Adipocyte (in vitro differentiated cells): ENCODE data around the gene KRT85.

ENCODE experiments used
- DNase-seq: peaks from one replicate; pipeline ENCODE4 v3.0.0-alpha.2; 2015; ENCODE audit warnings: low read depth
- H3K27me3 ChIP-seq: replicated peaks from 2 replicates; pipeline ENCODE4 v1.7.0; 2013; ENCODE audit warnings: mild to moderate bottlenecking, low read length, moderate library complexity; ENCODE audit not compliant: control insufficient read depth, insufficient read depth
- H3K36me3 ChIP-seq: 2 replicates; pipeline ENCODE4 v1.7.0; 2013; ENCODE audit warnings: low read length, mild to moderate bottlenecking, moderate library complexity; ENCODE audit not compliant: control insufficient read depth, insufficient read depth, severe bottlenecking
- H3K4me1 ChIP-seq: 2 replicates; pipeline ENCODE4 v1.7.0; 2013; ENCODE audit warnings: mild to moderate bottlenecking, low read length, moderate library complexity; ENCODE audit not compliant: control insufficient read depth, insufficient read depth
- H3K4me3 ChIP-seq: 2 replicates; pipeline ENCODE4 v1.7.0; 2013; ENCODE audit warnings: mild to moderate bottlenecking, low read length, moderate library complexity
- H3K9ac ChIP-seq: 2 replicates; pipeline ENCODE4 v1.7.0; 2013; ENCODE audit warnings: mild to moderate bottlenecking, low read length, moderate library complexity
- H3K9me3 ChIP-seq: 2 replicates; pipeline ENCODE4 v1.7.0; 2013; ENCODE audit warnings: mild to moderate bottlenecking, low read length, moderate library complexity; ENCODE audit not compliant: control insufficient read depth

The KRT85 gene

DNA sequence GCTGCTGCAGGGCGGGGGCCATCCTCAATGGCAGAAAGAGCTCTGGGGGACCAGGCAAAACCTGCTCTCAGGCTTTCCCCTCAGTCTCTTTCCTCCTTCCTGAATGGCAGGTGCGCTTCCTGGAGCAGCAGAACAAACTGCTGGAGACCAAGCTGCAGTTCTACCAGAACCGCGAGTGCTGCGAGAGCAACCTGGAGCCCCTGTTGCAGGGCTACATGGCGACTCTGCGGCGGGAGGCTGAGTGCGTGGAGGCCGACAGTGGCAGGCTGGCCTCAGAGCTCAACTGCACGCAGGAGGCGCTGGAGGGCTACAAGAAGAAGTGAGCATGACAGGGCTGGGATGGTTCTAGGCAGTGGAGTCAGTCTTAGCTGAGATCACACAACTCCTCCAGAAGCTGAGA lies 23.2 kb downstream of the KRT85 start:
- H3K4me3 ChIP-seq: no peak overlapping the region
- H3K9me3 ChIP-seq: peaks cover 13% of the 10 kb centered on the region
- DNase-seq: no peak
- peaks cover 59% of the 10 kb centered on the region for H3K27me3 ChIP-seq
- no peak overlapping the region for H3K9ac ChIP-seq
- H3K4me1 ChIP-seq: no peaks in the 10 kb centered on the region
- H3K36me3 ChIP-seq: no peaks in the 10 kb centered on the region

DNA sequence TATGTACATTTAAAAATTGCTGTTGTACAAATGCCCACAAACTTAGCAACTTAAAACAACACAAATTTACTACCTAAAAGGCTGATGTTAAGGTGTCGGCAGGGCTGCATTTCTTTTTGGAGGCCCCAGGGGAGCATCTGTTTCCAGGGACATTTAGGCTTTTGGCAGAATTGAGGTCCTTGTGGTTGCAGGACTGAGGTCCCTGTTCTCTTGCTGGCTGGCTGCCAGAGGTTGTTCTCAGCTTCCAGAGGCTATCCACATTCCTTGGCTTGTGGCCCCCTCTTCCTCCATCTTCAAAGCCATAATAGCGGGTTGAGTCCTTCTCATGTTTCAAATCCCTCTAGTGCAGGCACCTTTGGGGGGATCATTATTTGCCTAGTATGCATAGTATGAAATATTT lies 23.7 kb downstream of the KRT85 start:
- Histone ChIP-seq H3K9ac (no peak overlapping the region), H3K4me1 (peaks cover 3% of the 10 kb centered on the region), H3K27me3 (peaks cover 59% of the 10 kb centered on the region), H3K4me3 (no peak overlapping the region), H3K9me3 (peaks cover 13% of the 10 kb centered on the region), H3K36me3 (no peaks in the 10 kb centered on the region)
- no peak for DNase-seq

DNA sequence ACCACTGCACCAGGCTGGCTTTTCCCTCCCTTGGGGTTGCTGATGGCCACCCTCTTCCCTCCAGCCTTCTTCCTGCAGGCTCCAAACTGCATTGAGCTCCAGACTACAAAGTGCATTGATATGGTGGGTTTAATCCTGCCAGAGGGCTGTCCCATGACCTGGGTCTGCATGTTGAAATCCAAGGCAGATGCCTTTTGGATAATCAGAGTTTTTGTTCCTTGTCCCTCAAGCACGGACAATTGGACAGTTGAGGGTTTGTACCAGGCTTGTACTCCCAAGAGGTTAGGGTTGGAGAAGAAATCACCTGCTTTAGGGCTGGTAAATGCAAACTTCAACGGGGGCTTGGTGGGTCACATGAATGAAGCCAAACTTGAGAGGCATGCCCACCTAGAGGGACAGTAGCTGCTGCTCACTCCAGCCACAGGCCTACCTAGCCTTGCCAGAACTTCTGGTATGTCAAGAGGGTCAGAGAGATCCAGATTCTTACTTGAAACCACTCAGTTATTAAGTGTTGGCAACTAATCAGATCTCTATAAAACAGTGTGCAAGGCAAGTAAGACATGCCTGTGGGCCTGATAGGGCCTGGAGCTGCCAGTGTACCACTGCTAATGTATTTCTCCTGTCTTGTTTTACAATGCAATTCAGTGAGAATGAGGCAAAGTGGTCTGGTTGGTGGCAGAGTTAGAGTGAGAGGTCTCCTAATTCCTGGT lies 24.3 kb downstream of the KRT85 start:
- no peak for DNase-seq
- H3K27me3 ChIP-seq: peaks cover 59% of the 10 kb centered on the region
- peaks cover 13% of the 10 kb centered on the region for H3K9me3 ChIP-seq
- no peak overlapping the region for H3K4me3 ChIP-seq
- no peaks in the 10 kb centered on the region for H3K36me3 ChIP-seq
- H3K4me1 ChIP-seq: peaks cover 6% of the 10 kb centered on the region
- H3K9ac ChIP-seq: no peak overlapping the region

DNA sequence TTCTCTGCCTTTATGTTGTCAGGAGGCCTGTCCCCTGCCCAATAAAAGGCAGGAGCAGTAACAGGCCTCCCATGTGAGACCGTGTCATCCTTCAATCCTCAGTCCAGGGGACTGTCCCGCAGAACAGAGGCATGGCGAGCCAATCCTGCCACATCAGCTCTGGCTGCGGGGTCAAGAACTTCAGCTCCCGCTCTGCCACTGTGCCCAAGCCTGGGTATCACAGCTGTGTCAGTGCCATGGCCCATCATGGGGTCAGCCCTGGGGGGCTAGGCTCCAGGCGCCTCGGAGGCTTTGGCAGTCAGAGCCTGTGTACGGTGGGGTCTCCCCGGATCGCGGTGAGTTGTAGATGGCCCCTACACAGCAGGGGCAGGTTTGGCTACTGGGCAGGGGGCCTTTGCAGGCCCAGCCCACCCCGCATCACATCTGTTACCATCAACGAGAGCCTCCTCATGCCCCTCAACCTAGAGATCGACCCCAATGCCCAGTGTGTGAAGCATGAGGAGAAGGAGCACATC lies 26.2 kb downstream of the KRT85 start:
- Histone ChIP-seq H3K4me3 (no peak overlapping the region), H3K27me3 (peaks cover 47% of the 10 kb centered on the region), H3K4me1 (peaks cover 6% of the 10 kb centered on the region), H3K9ac (no peak overlapping the region), H3K9me3 (peaks cover 19% of the 10 kb centered on the region), H3K36me3 (no peaks in the 10 kb centered on the region)
- no peak for DNase-seq

DNA sequence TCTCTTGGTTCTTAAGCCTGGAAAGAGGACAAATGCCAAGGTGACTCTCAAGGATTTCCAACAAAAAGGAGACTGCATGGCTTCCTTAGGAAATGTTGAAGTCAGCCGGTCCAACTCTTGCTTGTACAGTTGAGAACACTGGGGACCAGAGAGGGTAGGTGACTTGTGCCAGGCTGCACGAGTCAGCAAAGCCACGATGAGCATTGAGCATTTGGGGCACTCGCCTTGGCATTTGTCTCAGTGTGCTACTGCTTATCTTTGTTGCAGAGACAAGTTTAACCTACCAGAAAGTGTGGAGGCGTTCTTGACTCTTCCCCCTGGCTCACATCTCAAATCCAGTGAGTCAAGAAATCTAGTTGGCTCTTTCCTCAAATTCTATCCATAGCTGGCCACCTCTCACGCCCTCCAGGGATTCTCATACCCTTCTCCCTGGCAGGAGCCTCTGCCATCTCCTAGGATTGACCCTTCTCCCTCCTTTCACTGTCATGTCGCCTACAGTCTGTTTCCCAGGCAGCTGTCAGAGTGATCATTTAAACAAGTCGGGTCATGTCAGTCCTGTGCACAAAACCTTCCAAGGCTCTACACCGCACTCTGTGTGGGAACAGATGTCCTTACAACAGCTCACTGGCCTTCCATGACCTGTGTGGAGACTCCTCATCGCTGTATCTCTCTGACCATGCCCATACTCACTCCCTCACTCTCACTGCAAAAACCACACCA lies 28.9 kb downstream of the KRT85 start:
- H3K9ac ChIP-seq: no peak overlapping the region
- H3K27me3 ChIP-seq: peaks cover 38% of the 10 kb centered on the region
- H3K36me3 ChIP-seq: no peaks in the 10 kb centered on the region
- peaks cover 6% of the 10 kb centered on the region for H3K4me1 ChIP-seq
- H3K4me3 ChIP-seq: no peak overlapping the region
- H3K9me3 ChIP-seq: peaks cover 17% of the 10 kb centered on the region
- DNase-seq: no peak

DNA sequence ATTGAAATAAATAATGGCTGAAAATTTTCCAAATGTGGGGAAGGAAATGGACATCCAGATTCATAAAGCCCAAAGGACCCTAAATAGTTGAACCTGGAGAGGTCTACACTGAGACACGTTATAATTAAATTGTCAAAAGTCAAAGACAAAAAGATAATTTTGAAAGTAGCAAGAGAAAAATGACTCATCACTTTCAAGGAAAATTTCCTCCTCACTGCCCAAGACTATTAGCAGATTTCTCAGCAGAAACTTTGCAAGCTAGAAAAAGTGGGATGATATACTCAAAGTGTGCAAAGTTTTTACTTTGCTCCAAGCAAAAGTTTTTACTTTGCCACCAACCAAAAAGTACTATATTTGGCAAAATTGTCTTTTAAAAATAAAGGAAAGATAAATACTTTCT lies 30.2 kb downstream of the KRT85 start:
- peaks cover 6% of the 10 kb centered on the region for H3K4me1 ChIP-seq
- no peaks in the 10 kb centered on the region for H3K36me3 ChIP-seq
- no peak overlapping the region for H3K4me3 ChIP-seq
- peaks cover 13% of the 10 kb centered on the region for H3K9me3 ChIP-seq
- H3K27me3 ChIP-seq: peaks cover 37% of the 10 kb centered on the region
- no peak for DNase-seq
- no peak overlapping the region for H3K9ac ChIP-seq

DNA sequence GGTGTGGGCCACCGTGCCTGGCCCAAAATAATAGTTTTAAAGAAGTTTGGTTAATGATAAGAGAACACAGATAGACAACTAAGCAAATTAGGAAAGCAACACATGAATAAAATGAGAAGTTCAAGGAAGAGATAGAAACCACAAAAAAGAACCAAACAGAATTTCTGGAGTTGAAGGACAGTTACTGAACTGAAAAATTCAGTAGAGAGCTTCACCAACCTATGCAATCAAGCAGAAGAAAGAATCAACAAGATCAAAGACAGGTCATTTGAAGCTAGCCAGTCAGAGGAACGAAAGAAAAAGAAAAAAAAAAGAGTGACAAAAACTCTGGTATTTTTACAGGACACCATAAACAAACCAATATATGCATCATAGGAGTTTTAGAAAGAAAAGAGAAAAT lies 30.6 kb downstream of the KRT85 start:
- H3K9ac ChIP-seq: no peak overlapping the region
- no peak for DNase-seq
- peaks cover 6% of the 10 kb centered on the region for H3K4me1 ChIP-seq
- H3K4me3 ChIP-seq: no peak overlapping the region
- peaks cover 37% of the 10 kb centered on the region for H3K27me3 ChIP-seq
- H3K36me3 ChIP-seq: no peaks in the 10 kb centered on the region
- H3K9me3 ChIP-seq: peaks cover 13% of the 10 kb centered on the region

DNA sequence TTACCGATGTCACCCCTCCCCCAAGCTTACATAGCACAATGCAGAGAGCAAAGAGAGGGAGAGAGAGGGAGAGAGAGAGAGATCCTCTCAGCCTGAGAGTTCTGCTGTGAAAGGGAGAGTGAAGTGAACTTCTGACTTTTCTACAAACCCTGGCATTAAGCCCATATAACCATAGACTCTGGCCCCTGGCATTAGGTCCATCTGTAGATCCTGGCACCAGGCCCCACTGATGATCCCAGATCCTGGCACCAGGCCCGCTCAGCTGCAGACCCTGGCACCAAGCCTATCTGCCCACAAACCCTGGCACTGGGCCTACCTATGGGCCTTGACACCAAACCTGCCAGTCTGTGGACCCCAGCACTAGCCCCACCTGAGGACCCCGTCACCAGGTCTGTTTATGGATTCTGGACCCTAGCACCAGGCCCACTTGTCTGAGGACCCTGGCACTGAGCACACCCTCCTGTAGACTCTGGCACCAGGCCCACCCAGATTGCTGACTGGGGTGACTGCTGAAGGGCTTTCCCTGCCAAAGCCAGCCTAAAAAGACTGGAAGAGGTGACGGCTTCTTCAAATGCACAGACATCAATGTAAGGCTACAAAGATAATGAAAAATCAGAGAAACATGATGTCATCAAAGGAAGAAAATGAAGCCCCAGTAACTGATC lies 31.6 kb downstream of the KRT85 start:
- no peak overlapping the region for H3K9ac ChIP-seq
- H3K27me3 ChIP-seq: peaks cover 37% of the 10 kb centered on the region
- no peak overlapping the region for H3K4me3 ChIP-seq
- no peaks in the 10 kb centered on the region for H3K36me3 ChIP-seq
- H3K9me3 ChIP-seq: peaks cover 13% of the 10 kb centered on the region
- peaks cover 6% of the 10 kb centered on the region for H3K4me1 ChIP-seq
- no peak for DNase-seq

DNA sequence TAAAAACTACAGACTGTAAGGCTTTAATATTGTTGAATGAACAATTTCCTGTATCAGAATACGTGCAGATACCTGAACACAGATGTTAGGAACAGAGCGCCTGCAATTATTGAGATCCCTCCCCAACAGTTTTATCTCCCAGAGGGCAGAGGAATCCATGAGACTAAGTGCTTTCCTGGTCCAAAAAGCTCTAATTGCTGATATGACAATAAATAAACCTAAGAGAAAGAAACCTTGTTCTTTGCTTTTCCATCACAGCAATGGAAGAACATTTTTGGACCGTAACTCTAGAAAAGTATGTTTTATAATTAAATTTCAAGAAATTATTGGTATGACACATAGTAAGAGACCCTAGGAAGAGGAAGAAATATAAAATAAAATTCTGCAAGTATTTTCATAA lies 33.1 kb downstream of the KRT85 start:
- no peaks in the 10 kb centered on the region for H3K36me3 ChIP-seq
- H3K9ac ChIP-seq: no peak overlapping the region
- DNase-seq: no peak
- peaks cover 6% of the 10 kb centered on the region for H3K4me1 ChIP-seq
- peaks cover 13% of the 10 kb centered on the region for H3K9me3 ChIP-seq
- H3K27me3 ChIP-seq: peaks cover 44% of the 10 kb centered on the region
- no peak overlapping the region for H3K4me3 ChIP-seq

DNA sequence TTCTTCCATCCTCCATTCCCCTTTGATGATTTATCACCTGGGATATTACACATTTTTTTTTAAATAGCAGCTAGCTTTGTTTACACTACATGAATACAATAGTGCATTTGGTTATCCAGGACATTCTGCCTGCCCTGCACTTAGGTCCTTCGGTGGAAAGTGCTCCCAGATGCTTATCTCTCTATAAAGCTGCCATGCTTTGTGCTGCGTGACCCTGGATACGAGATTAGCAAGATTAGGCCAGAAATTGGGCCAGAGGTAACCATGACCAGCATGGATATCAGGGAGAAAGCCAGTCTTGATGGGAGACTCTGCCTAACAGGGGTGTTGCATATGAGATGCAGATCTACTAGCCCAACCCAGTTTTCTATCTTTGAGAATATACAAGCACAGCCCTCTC lies 34.0 kb downstream of the KRT85 start:
- DNase-seq: no peak
- Histone ChIP-seq H3K4me1 (peaks cover under 1% of the 10 kb centered on the region), H3K36me3 (no peaks in the 10 kb centered on the region), H3K9me3 (peaks cover 13% of the 10 kb centered on the region), H3K9ac (no peak overlapping the region), H3K4me3 (no peak overlapping the region), H3K27me3 (peaks cover 48% of the 10 kb centered on the region)

DNA sequence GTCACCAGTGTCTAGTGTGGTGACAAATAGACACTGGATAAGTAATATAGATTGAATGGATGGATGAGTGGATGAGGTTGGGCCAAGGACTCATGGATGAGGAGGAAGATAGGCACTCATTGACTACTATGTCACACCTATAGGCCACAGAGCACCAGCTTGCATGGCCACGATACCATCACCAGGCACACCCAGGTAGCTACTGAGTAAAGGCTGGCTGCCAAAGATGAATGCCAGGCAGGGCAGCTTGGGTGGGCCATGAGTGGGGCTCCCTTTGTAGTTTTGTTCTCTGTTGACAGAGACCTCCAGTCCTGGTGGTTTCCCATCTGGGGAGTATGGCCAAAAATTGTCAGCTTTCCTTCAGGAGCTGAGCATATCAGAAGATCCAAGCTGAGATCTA lies 34.9 kb downstream of the KRT85 start:
- H3K4me1 ChIP-seq: no peaks in the 10 kb centered on the region
- H3K27me3 ChIP-seq: peaks cover 48% of the 10 kb centered on the region
- no peak overlapping the region for H3K4me3 ChIP-seq
- peaks cover 13% of the 10 kb centered on the region for H3K9me3 ChIP-seq
- no peaks in the 10 kb centered on the region for H3K36me3 ChIP-seq
- no peak overlapping the region for H3K9ac ChIP-seq
- DNase-seq: no peak
